H7 (cell line): ENCODE data around the gene NEURL4. TPM values are rescaled to one million over a fixed set of nuclear protein-coding genes. Genes with fewer than 3 reads are reported as not detected.
"Not testable (repeated sequence)": the region's sequence is repeated elsewhere in the genome, so short reads cannot be mapped to it uniquely, and the experiment has no call there.

Experiments used
- DNase-seq: peaks from one replicate; pipeline ENCODE4 v3.0.0; 2012
- H3K27me3 ChIP-seq: 2 replicates; pipeline ENCODE4 v1.6.0; 2011; ENCODE audit warnings: mild to moderate bottlenecking, low read length; ENCODE audit not compliant: control insufficient read depth, insufficient read depth
- H3K36me3 ChIP-seq: replicated peaks from 2 replicates; pipeline ENCODE4 v1.5.1; 2011; ENCODE audit warnings: low read length; ENCODE audit not compliant: control insufficient read depth, insufficient read depth
- H3K4me3 ChIP-seq: 2 replicates; pipeline ENCODE4 v1.5.1; 2011; ENCODE audit warnings: low read depth, mild to moderate bottlenecking, control low read depth, low read length, moderate library complexity; ENCODE audit not compliant: insufficient read depth
- total RNA-seq: library from RNA; depleted of rRNA; stranded (reverse); fragments of >200 nt; shearing (Covaris generic); gene quantifications from 2 replicates; pipeline ENCODE4 v1.2.3, GENCODE V29; 2014; rRNA removed

Gene NEURL4
- 33.5 and 34.1 TPM in 2 replicates for total RNA-seq

DNA sequence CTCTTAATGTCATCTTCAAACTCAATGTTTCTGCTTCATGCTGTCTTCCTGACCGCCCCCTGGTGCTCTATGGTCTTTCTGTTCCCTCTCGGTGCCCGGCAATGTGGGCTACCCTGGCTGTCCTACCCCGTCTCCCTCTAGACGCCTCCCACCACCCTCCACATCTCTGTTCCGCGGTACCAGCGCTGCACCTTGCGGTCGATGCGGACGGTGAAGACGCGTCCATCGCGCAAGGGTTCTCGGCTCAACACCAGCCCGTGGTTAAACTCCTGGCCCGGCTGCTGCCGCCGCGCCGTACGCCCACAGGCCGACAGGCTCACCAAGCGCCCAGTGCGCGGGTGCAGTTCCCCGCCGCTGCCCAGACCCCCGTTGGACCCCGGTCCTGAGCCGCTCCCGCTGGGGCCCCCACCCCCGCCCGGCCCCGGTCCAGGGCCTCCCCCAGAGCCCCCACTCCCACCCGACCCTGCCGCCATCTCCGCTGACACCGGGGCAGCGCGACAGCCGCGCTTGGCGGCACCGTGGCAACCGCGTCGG is at the start of gene NEURL4:
Gene NEURL4, minus strand, starts transcription at position 496 of the 534 bp plus-strand sequence. Its CDS starts 23 bp downstream, at position 473.
- peak within 1 kb of the TSS; percentile 68 for H3K4me3 ChIP-seq
- H3K27me3 ChIP-seq, result no peaks in the 10 kb centered on the region
- no peak for DNase-seq
- peaks cover 19% of the 10 kb centered on the region for H3K36me3 ChIP-seq

DNA sequence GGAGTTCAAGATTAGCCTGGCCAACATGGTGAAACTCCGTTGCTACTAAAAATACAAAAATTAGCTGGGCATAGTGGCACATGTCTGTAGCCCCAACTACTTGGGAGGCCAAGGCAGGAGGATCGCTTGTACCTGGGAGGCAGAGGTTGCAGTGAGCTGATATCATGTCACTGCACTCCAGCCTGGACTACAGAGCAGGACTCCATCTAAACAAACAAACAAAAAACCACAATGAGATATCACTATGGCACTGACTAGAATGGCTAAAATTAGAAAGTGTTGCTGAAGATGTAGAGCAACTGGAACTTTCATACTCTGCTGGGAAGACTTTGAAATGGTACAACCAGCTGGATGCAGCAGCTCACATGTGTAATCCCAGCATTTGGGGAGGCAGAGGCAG is 45.2 kb upstream of the NEURL4 start:
- DNase-seq, result no peak
- no peaks in the 10 kb centered on the region for H3K36me3 ChIP-seq

DNA sequence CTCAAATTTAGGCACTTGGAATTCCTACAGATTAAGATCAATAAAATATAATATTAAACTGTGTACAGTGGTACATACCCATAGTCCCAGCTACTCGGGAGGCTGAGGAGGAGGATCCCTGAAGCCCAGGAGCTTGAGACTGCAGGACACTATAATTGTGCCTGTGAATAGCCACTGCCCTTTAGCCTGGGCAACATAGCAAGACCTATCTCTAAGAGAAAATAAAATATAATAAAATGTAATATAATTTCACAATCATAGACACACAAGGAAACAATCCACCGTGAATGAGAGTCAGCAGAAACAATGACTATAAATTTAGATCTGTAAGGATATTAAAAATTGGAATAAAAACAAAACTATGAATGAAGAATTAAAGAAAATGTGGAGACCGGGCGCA is 41.7 kb upstream of the NEURL4 start:
- Histone ChIP-seq H3K4me3 (no peak overlapping the region), H3K36me3 (no peaks in the 10 kb centered on the region), H3K27me3 (no peaks in the 10 kb centered on the region; the same call in 1 of the 2 replicates)
- no peak for DNase-seq

More for the DNA sequence above, 45.2 kb upstream of the NEURL4 start:
- no peak overlapping the region for H3K4me3 ChIP-seq
- peaks cover 2% of the 10 kb centered on the region; the same call in 1 of the 2 replicates for H3K27me3 ChIP-seq

DNA sequence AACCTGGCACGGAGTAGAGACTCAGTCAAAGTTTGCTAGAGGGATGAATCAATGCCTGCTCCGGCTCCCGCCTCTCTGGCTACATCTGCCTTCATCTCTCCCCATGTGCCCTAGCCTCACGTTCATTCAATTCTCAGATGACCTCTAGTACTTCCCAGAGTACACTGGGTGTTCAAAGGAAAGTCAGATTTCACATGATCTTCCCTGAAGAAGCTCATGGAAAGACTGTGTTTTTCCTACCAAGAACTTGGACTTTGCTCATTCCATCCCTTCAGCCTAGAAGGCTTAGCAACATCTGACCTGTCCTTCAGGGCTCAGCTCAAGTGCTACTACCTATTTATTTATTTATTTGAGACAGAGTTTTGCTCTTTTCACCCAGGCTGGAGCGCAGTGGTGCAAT is 40.7 kb upstream of the NEURL4 start:
- Histone ChIP-seq H3K36me3 (no peaks in the 10 kb centered on the region), H3K27me3 (no peaks in the 10 kb centered on the region; the same call in 1 of the 2 replicates), H3K4me3 (no peak overlapping the region)
- DNase-seq, result no peak

DNA sequence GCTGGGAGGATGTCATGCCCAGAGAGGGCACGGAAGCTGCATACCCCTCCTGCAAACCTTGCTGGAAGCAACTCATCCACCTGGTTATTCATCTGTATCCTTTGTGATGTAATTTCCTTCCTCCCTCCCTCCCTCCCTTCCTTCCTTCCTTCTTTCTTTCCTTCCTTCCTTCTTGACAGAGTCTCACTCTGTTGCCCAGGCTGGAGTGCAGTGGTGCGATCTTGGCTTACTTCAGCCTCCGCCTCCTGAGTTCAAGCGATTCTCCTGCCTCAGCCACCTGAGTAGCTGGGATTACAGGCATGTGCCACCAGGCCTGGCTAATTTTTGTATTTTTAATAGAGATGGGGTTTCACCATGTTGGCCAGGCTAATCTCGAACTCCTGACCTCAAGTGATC is 39.5 kb upstream of the NEURL4 start:
- H3K4me3 ChIP-seq, H3K36me3 ChIP-seq, DNase-seq, H3K27me3 ChIP-seq: not testable (repeated sequence)

DNA sequence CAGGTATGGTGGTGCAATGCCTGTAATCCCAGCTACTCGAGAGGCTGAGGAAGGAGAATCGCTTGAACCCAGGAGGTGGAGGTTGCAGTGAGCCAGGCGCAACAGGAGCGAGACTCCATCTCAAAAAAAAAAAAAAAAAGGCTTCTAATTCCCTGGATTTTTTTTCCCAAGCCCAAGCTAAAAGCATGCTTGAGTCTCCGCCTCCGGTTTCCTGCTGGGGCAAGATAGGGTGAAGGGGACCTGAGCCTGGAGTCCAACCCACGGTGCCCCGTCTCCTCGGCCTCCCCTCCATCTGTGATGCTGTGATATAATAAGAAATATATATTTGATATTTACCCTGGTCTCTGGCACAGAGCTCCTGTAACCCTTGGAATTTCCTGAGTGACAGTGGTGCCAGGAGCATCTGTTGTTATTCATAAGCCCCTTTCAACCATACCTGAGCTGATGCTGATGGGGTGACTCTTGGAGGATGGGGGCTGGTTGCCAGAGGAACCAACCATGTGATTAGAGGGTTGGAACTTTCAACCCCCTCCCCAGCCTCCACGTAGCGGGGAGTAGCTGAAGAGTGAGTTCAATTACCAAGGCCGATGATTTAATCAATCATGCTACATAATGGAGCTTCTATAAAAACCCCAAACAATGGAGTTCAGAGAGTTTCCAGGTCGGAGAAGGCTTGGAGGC is 38.9 kb upstream of the NEURL4 start:
- H3K36me3 ChIP-seq, result no peaks in the 10 kb centered on the region
- no peaks in the 10 kb centered on the region; the same call in 1 of the 2 replicates for H3K27me3 ChIP-seq
- H3K4me3 ChIP-seq, result no peak overlapping the region
- no peak for DNase-seq

DNA sequence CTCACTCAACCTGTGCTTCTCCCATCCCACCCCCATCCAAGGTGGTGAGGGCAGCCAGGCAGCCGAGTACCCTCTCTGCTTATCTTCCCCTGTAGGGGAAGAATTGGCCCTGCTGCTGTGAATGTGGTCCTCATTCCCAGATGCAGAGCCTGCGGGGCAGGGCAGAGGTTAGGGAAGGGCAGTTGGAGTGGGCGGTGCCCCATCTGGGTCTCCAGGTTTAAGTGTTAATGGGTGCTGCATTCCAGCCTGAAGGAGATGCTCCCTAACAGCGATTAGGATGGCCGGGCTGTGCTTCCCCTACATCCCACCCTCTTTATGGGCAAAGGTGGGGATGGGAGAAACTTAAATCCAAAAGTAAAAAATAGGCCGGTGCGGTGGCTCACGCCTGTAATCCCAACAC is 37.9 kb upstream of the NEURL4 start:
- H3K36me3 ChIP-seq, result no peaks in the 10 kb centered on the region
- H3K27me3 ChIP-seq, result no peaks in the 10 kb centered on the region; the same call in 1 of the 2 replicates
- DNase-seq, result no peak
- no peak overlapping the region for H3K4me3 ChIP-seq

DNA sequence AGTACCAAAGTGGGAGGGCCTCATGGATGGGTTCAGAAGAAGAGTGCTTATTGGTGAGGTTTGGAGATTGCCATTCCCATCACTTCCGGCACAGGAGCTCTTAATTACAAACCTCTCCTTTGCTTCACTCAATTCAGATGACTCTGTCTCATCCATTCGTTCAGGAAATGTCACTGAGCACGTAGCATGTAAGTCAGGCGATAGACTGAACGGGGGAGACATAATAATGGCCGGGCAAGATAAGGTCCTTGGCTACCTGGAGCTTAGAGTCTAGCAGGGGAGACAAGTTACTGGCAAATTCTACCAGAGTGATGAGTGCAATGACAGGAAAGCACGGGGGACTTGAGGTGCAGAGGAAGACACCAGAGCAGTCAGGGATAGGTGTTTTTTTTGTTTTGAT is 36.8 kb upstream of the NEURL4 start:
- not testable (repeated sequence) for H3K36me3 ChIP-seq, H3K4me3 ChIP-seq

DNA sequence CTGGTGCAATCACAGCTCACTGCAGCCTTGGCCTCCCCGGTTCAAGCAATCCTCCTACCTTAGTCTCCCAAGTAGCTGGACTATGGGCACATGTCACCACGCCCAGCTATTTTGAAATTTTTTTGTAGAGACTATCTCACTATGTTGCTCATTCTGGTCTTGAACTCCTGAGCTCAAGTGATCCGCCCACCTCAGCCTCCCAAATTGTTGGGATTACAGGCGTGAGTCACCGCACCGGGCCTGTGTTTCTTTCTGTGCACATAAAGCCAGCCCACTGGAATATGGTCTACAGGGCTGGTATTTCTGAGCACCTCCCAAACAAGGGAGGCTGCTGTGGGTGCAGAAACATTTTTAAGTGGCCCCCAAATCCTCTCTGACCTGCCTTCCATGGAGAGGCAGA is 34.2 kb upstream of the NEURL4 start:
- Histone ChIP-seq H3K27me3 (no peaks in the 10 kb centered on the region), H3K36me3 (no peaks in the 10 kb centered on the region), H3K4me3 (no peak overlapping the region)
- no peak for DNase-seq

More for the DNA sequence above, 36.8 kb upstream of the NEURL4 start:
- DNase-seq, result peak; percentile 13
- not testable (repeated sequence) for H3K27me3 ChIP-seq

DNA sequence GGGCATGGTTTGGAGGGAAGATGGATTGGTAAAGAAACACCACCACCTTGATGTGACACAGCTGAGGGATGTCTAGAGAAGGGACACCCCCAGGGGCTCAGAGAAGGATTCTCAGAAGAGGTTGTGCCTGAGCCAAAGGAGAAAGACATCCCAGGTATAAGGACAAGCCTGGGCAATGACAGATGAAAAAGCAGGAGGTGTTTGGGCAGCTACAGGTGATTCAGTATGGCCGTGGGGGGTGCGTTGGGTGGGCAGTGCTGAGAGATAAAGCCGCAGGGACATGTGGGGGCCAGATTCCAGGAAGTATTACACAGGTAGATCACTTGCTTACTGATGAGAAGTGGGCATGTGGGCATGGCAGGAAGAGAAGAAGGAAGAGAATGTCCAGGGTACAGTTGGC is 32.8 kb upstream of the NEURL4 start:
- no peaks in the 10 kb centered on the region for H3K36me3 ChIP-seq
- H3K27me3 ChIP-seq, result no peaks in the 10 kb centered on the region
- no peak for DNase-seq
- no peak overlapping the region for H3K4me3 ChIP-seq

DNA sequence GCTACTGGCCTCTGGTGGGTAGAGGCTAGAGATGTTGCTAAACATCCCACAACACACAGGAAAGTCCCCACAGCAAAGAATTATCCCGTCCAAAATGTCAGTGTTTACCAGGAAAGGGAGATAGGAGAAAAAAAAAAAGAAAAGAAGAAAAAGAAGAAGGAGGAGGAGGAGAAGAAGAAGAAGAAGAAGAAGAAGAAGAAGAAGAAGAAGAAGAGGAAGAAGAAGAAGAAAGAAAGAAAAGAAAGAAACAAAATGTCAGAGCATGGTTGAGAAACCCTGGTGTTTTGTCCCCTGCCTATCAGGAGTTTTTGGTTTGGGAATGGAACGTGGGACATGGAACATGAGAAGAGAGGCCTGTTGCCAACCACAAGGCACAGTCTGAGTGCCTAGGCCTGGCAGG is 28.2 kb upstream of the NEURL4 start:
- Histone ChIP-seq H3K36me3 (no peaks in the 10 kb centered on the region), H3K27me3 (no peaks in the 10 kb centered on the region; the same call in 1 of the 2 replicates), H3K4me3 (no peak overlapping the region)
- DNase-seq, result no peak

DNA sequence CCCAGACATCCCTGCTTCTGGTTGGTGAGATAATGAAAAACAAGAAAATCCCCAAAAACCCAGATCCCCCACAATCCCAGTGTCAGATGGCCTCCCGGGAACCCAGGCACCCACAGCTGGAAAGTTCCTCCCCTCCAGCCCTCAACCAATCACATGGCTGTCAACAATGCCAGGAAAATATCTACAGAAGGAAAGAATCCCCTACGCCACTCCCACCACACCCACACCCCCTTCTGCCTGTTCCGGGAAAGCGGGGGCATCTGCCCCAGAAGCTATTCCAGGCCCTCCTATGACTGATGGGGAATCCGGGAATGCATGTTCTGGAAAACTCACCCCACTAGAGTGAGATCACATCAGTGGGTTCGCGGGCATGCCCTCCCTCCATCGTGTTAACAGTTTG is 27.6 kb upstream of the NEURL4 start:
- no peak overlapping the region for H3K4me3 ChIP-seq
- H3K36me3 ChIP-seq, result no peaks in the 10 kb centered on the region
- H3K27me3 ChIP-seq, result no peaks in the 10 kb centered on the region; the same call in 1 of the 2 replicates
- peak; percentile 36 for DNase-seq

DNA sequence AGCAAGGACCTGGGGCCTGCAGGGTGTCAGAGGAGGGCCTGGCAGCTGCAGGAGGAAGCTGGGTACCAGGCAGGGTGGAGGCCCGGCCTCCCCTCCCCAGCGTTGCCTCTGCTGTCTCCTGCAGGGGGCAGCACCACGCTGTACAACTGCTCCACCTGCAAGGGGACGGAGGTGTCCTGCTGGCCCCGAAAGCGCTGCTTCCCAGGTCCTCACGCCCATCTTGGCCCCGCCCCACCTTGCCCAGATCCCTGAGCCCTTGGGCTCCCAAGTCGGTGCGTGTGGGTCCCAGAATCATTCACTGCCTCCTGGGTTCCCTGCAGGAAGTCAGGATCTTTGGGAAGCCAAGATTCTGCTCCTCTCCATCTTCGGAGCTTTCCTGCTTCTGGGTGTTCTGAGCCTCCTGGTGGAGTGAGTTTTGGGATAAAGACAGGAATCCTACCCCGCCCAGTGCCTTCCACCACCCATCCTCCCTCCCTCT is 27.0 kb upstream of the NEURL4 start:
- peak; percentile 97 for DNase-seq
- H3K36me3 ChIP-seq, result no peaks in the 10 kb centered on the region
- H3K4me3 ChIP-seq, result peak overlapping the region; percentile 9; the same call in 1 of the 2 replicates
- peaks cover 2% of the 10 kb centered on the region; the same call in 1 of the 2 replicates for H3K27me3 ChIP-seq

DNA sequence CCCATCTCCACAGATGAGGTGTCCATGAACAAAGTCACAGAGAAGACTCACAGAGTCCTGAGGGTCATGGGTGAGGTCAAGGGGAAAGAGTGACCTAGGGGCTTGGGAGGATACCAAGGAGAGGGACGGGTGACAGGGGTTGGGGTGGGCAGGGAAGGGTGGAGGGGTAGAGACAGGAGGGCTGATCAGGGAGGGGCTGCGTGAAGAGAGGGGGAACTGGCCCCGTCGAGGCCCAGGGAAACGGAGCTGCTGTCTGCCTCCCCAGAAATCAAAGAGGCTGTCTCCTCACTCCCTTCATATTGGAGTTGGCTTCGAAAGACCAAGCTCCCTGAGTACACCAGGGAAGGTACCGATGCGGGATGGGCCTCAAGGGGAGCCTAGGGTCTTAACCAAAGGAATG is 26.4 kb upstream of the NEURL4 start:
- Histone ChIP-seq H3K4me3 (no peak overlapping the region), H3K27me3 (peaks cover 5% of the 10 kb centered on the region; the same call in 1 of the 2 replicates), H3K36me3 (no peaks in the 10 kb centered on the region)
- no peak for DNase-seq

DNA sequence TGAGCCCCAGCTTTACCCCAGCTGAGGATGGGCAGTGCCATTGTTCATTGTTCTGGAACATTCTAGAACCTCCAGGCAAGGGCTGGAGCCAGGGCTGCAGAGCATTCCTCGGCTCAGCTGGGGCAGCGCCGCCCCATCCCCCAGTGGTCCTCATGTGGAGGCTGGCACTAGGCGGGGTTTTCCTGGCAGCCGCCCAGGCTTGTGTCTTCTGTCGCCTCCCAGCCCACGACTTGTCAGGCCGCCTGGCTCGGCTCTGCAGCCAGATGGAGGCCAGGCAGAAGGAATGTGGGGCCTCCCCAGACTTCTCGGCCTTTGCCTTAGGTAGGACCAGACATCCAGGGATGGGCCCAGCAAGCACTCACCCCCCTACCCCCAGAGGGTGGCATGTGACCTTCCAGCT is 25.9 kb upstream of the NEURL4 start, which contains the start of gene TMEM95:
Gene TMEM95, plus strand, starts transcription at position 104 of the 400 bp plus-strand sequence. Its CDS starts 49 bp downstream, at position 153.
- H3K4me3 ChIP-seq, result no peak within 1 kb of the TSS
- peak; percentile 44 for DNase-seq
- no peaks in the 10 kb centered on the region for H3K36me3 ChIP-seq
- peaks cover 5% of the 10 kb centered on the region; the same call in 1 of the 2 replicates for H3K27me3 ChIP-seq
